ENCODE data around the gene CHD2. TPM values are rescaled to one million over a fixed set of nuclear protein-coding genes. Genes with fewer than 3 reads are reported as not detected.
"Not testable (repeated sequence)": the region's sequence is repeated elsewhere in the genome, so short reads cannot be mapped to it uniquely, and the experiment has no call there.

CHD2 gene
- total RNA-seq, 2 experiments from 2014 or later, result 141 to 155 TPM

GRCh38 chr15:92909136-92909781 lies 9.1 kb downstream of the CHD2 start:
- POLR2A ChIA-PET, result interaction anchor here (0.7 to 11.6 kb wide), 9 partner anchors 7 to 102 kb away, joined by 3 to 1323 read pairs (median 45); partner anchors contain the start of gene CHD2
- Mint-ChIP-seq H3K36me3 (ENCODE audit: low read depth) (peaks cover 77% of the 10 kb centered on the region), H3K4me3 (peak overlapping the region; percentile 45)

GRCh38 chr15:92910451-92910850 lies 10.3 kb downstream of the CHD2 start:
- peak overlapping the region; percentile 40 for H3K27ac Mint-ChIP-seq
- DNase-seq, result no peak
- H3K4me3 Mint-ChIP-seq, result peak overlapping the region; percentile 12
- ChIA-PET POLR2A (interaction anchor here (4.2 to 11.6 kb wide), 2 partner anchors 21 to 79 kb away, joined by 45 to 1323 read pairs; no protein-coding TSS in a partner anchor), CTCF (interaction anchor here (3.7 kb wide), 1 partner anchor 113 kb away, joined by 17 read pairs; no protein-coding TSS in a partner anchor)
- no peaks in the 10 kb centered on the region for H3K27me3 Mint-ChIP-seq
- peaks cover 72% of the 10 kb centered on the region for H3K36me3 Mint-ChIP-seq (ENCODE audit: low read depth)
- peaks cover 92% of the 10 kb centered on the region for H3K4me1 Mint-ChIP-seq
- H3K9me3 Mint-ChIP-seq, result no peaks in the 10 kb centered on the region

More at GRCh38 chr15:92909136-92909781, 9.1 kb downstream of the CHD2 start:
- H3K4me1 Mint-ChIP-seq, result peaks cover 90% of the 10 kb centered on the region
- DNase-seq, result no peak
- no peaks in the 10 kb centered on the region for H3K9me3 Mint-ChIP-seq
- no peaks in the 10 kb centered on the region for H3K27me3 Mint-ChIP-seq
- CTCF ChIA-PET, result interaction anchor here (0.7 to 10.0 kb wide), 6 partner anchors 8 to 112 kb away, joined by 3 to 116 read pairs (median 10); no protein-coding TSS in a partner anchor
- peak overlapping the region; percentile 11 for H3K27ac Mint-ChIP-seq

- Mint-ChIP-seq H3K36me3 (ENCODE audit: low read depth) (peaks cover 64% of the 10 kb centered on the region), H3K9me3 (no peaks in the 10 kb centered on the region), H3K27ac (peak overlapping the region; percentile 90), H3K4me1 (peaks cover 82% of the 10 kb centered on the region), H3K27me3 (no peaks in the 10 kb centered on the region), H3K4me3 (peak overlapping the region; percentile 89)
- no peak for DNase-seq
- ChIA-PET CTCF (interaction anchor here (0.6 to 6.4 kb wide), 11 partner anchors 11 to 117 kb away, joined by 3 to 112 read pairs (median 8); partner anchors contain the start of gene CHD2), POLR2A (interaction anchor here (1.2 to 11.6 kb wide), 14 partner anchors 10 to 117 kb away, joined by 3 to 413 read pairs (median 16); partner anchors contain the start of gene CHD2)
Observed at GRCh38 chr15:92914103-92914499, 14.0 kb downstream of the CHD2 start.

- Mint-ChIP-seq H3K27me3 (no peaks in the 10 kb centered on the region), H3K4me3 (peak overlapping the region; percentile 89), H3K36me3 (ENCODE audit: low read depth) (peaks cover 65% of the 10 kb centered on the region), H3K27ac (peak overlapping the region; percentile 90), H3K9me3 (no peaks in the 10 kb centered on the region), H3K4me1 (peaks cover 83% of the 10 kb centered on the region)
- POLR2A ChIA-PET, result interaction anchor here (0.8 to 11.6 kb wide), 13 partner anchors 10 to 119 kb away, joined by 3 to 413 read pairs (median 23); partner anchors contain the start of gene CHD2
- no peak for DNase-seq
- CTCF ChIA-PET, result interaction anchor here (0.6 to 6.4 kb wide), 13 partner anchors 11 to 117 kb away, joined by 3 to 112 read pairs (median 7); partner anchors contain the start of gene CHD2
Observed at GRCh38 chr15:92914768-92915221, 14.7 kb downstream of the CHD2 start.

GRCh38 chr15:92915766-92916435 lies 15.8 kb downstream of the CHD2 start:
- peaks cover 66% of the 10 kb centered on the region for H3K36me3 Mint-ChIP-seq (ENCODE audit: low read depth)
- peak overlapping the region; percentile 90 for H3K27ac Mint-ChIP-seq
- H3K9me3 Mint-ChIP-seq, result no peaks in the 10 kb centered on the region
- peaks cover 87% of the 10 kb centered on the region for H3K4me1 Mint-ChIP-seq
- CTCF ChIA-PET, result interaction anchor here (1.2 to 6.4 kb wide), 10 partner anchors 9 to 118 kb away, joined by 3 to 112 read pairs (median 10); partner anchors contain the start of gene CHD2
- no peak for DNase-seq
- H3K4me3 Mint-ChIP-seq, result peak overlapping the region; percentile 89
- H3K27me3 Mint-ChIP-seq, result no peaks in the 10 kb centered on the region
- POLR2A ChIA-PET, result interaction anchor here (0.6 to 11.6 kb wide), 12 partner anchors 10 to 119 kb away, joined by 3 to 413 read pairs (median 26); partner anchors contain the start of gene CHD2

GRCh38 chr15:92917598-92918407 lies 17.7 kb downstream of the CHD2 start:
- DNase-seq, result peak; percentile 95
- Mint-ChIP-seq H3K9me3 (no peaks in the 10 kb centered on the region), H3K27me3 (no peaks in the 10 kb centered on the region), H3K4me1 (peaks cover 88% of the 10 kb centered on the region), H3K4me3 (no peak overlapping the region), H3K36me3 (ENCODE audit: low read depth) (peaks cover 66% of the 10 kb centered on the region), H3K27ac (peak overlapping the region; percentile 44)
- POLR2A ChIA-PET, result interaction anchor here (0.7 to 11.6 kb wide), 11 partner anchors 13 to 121 kb away, joined by 3 to 413 read pairs (median 5); partner anchors contain the start of gene CHD2
- CTCF ChIA-PET, result interaction anchor here (0.6 to 6.4 kb wide), 19 partner anchors 9 to 157 kb away, joined by 3 to 112 read pairs (median 8); partner anchors contain the start of gene CHD2

- not testable (repeated sequence) for H3K27me3 Mint-ChIP-seq, H3K9me3 Mint-ChIP-seq, H3K27ac Mint-ChIP-seq, H3K4me3 Mint-ChIP-seq, DNase-seq
- POLR2A ChIA-PET, result interaction anchor here (1.1 to 11.6 kb wide), 4 partner anchors 14 to 112 kb away, joined by 4 to 413 read pairs (median 286); partner anchors contain the start of gene CHD2
- CTCF ChIA-PET, result interaction anchor here (1.1 to 6.4 kb wide), 11 partner anchors 8 to 158 kb away, joined by 3 to 112 read pairs (median 12); partner anchors contain the start of gene CHD2
- Mint-ChIP-seq H3K36me3 (ENCODE audit: low read depth) (peaks cover 71% of the 10 kb centered on the region), H3K4me1 (peaks cover 86% of the 10 kb centered on the region)
Observed at GRCh38 chr15:92918881-92919280, 18.8 kb downstream of the CHD2 start.

GRCh38 chr15:92920595-92921161 lies 20.6 kb downstream of the CHD2 start:
- POLR2A ChIA-PET, result interaction anchor here (1.1 to 11.6 kb wide), 8 partner anchors 15 to 114 kb away, joined by 3 to 413 read pairs (median 5); partner anchors contain the start of gene CHD2
- Mint-ChIP-seq H3K4me1 (peaks cover 81% of the 10 kb centered on the region), H3K9me3 (no peaks in the 10 kb centered on the region), H3K36me3 (ENCODE audit: low read depth) (peaks cover 80% of the 10 kb centered on the region), H3K27me3 (no peaks in the 10 kb centered on the region), H3K27ac (peak overlapping the region; percentile 55), H3K4me3 (no peak overlapping the region)
- CTCF ChIA-PET, result interaction anchor here (1.2 to 5.3 kb wide), 10 partner anchors 13 to 123 kb away, joined by 3 to 74 read pairs (median 5); partner anchors contain the start of gene CHD2
- DNase-seq, result no peak

GRCh38 chr15:92921215-92922131 lies 21.3 kb downstream of the CHD2 start:
- peak overlapping the region; percentile 59 for H3K27ac Mint-ChIP-seq
- peaks cover 80% of the 10 kb centered on the region for H3K36me3 Mint-ChIP-seq (ENCODE audit: low read depth)
- ChIA-PET CTCF (interaction anchor here (0.6 to 5.3 kb wide), 12 partner anchors 13 to 124 kb away, joined by 3 to 74 read pairs (median 5); partner anchors contain the start of gene CHD2), POLR2A (interaction anchor here (1.1 to 11.6 kb wide), 10 partner anchors 8 to 124 kb away, joined by 3 to 413 read pairs (median 6); partner anchors contain the start of gene CHD2)
- no peaks in the 10 kb centered on the region for H3K27me3 Mint-ChIP-seq
- no peak overlapping the region for H3K4me3 Mint-ChIP-seq
- peaks cover 79% of the 10 kb centered on the region for H3K4me1 Mint-ChIP-seq
- no peak for DNase-seq
- H3K9me3 Mint-ChIP-seq, result no peaks in the 10 kb centered on the region

- H3K4me3 Mint-ChIP-seq, result no peak overlapping the region
- H3K9me3 Mint-ChIP-seq, result no peaks in the 10 kb centered on the region
- H3K36me3 Mint-ChIP-seq (ENCODE audit: low read depth), result peaks cover 82% of the 10 kb centered on the region
- no peaks in the 10 kb centered on the region for H3K27me3 Mint-ChIP-seq
- H3K4me1 Mint-ChIP-seq, result peaks cover 73% of the 10 kb centered on the region
- no peak for DNase-seq
- H3K27ac Mint-ChIP-seq, result peak overlapping the region; percentile 59
- CTCF ChIA-PET, result interaction anchor here (0.6 to 5.3 kb wide), 7 partner anchors 11 to 125 kb away, joined by 3 to 74 read pairs (median 5); partner anchors contain the start of gene CHD2
- POLR2A ChIA-PET, result interaction anchor here (0.9 to 11.6 kb wide), 7 partner anchors 7 to 125 kb away, joined by 3 to 413 read pairs (median 8); partner anchors contain the start of gene CHD2
Observed at GRCh38 chr15:92922418-92923002, 22.4 kb downstream of the CHD2 start.
